Testis (tissue), 2 donors: ENCODE data around the gene OTOP2.

ENCODE experiments used
- POLR2A ChIP-seq: fragments of 450-650 bp; IDR thresholded peaks from one replicate; pipeline ENCODE4 v1.6.1; 2017; ENCODE audit warnings: antibody characterized with exemption, mild to moderate bottlenecking, moderate library complexity
- TF ChIP-seq, protein P1 (sequence below), 3 experiments: fragments of 450-650 bp in 2 of 3; fragments of 200-600 bp in 1 of 3; sonication (generic) in 1 of 3; IDR thresholded peaks; one replicate each; pipeline ENCODE4 v1.5.1; 2016 to 2019; ENCODE audit warnings: antibody characterized with exemption in 3 of 3, mild to moderate bottlenecking in 2 of 3, moderate library complexity in 1 of 3

DNA sequence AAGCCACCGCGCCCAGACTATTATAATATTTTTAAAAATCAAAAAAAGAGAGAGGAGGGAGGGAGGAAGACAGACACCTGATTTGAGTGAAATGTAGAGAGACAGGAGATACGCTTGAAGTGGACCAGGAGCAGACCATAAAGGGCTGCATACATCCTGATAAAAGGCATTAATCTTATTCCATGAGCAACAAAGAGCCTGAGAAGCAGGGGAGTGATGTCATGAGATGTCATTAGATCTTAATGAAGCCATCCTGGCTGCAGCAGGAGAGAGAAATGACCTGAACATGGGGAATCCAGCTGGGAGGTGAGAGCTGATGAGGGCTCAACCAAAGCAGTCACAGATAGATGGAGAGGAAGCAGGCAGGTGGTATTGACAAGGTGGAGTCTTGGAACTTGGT, 53.7 kb downstream of the OTOP2 start:
- TF ChIP-seq, protein P1, sequence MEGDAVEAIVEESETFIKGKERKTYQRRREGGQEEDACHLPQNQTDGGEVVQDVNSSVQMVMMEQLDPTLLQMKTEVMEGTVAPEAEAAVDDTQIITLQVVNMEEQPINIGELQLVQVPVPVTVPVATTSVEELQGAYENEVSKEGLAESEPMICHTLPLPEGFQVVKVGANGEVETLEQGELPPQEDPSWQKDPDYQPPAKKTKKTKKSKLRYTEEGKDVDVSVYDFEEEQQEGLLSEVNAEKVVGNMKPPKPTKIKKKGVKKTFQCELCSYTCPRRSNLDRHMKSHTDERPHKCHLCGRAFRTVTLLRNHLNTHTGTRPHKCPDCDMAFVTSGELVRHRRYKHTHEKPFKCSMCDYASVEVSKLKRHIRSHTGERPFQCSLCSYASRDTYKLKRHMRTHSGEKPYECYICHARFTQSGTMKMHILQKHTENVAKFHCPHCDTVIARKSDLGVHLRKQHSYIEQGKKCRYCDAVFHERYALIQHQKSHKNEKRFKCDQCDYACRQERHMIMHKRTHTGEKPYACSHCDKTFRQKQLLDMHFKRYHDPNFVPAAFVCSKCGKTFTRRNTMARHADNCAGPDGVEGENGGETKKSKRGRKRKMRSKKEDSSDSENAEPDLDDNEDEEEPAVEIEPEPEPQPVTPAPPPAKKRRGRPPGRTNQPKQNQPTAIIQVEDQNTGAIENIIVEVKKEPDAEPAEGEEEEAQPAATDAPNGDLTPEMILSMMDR (IDR thresholded peaks at IDR 0.05): no peak
- TF ChIP-seq POLR2A: no peak
